Esophagus (tissue), 2 donors: Measurements from ENCODE around the gene NOP14. TPM values are rescaled to one million over a fixed set of nuclear protein-coding genes. Genes with fewer than 3 reads are reported as not detected.
"Not testable (repeated sequence)": the region's sequence is repeated elsewhere in the genome, so short reads cannot be mapped to it uniquely, and the experiment has no call there.

Source experiments
- H3K27ac ChIP-seq, 2 donors: one replicate each; pipeline ENCODE4 v1.5.1; 2013; ENCODE audit warnings: low read depth in 2 of 2, mild to moderate bottlenecking in 2 of 2, inconsistent platforms in 1 of 2, low read length in 1 of 2, moderate library complexity in 1 of 2
- H3K27me3 ChIP-seq, 2 donors: one replicate each; pipeline ENCODE4 v1.6.1; 2013; ENCODE audit warnings: low read length in 2 of 2, control low read depth in 1 of 2, mild to moderate bottlenecking in 1 of 2; ENCODE audit not compliant: insufficient read depth in 2 of 2, control insufficient read depth in 1 of 2
- H3K36me3 ChIP-seq, 2 donors: one replicate each; pipeline ENCODE4 v1.6.1; 2013; ENCODE audit warnings: low read length in 1 of 2; ENCODE audit not compliant: control insufficient read depth in 2 of 2, insufficient read depth in 2 of 2
- H3K4me1 ChIP-seq, 2 donors: one replicate each; pipeline ENCODE4 v1.6.1; 2013; ENCODE audit warnings: low read length in 1 of 2; ENCODE audit not compliant: control insufficient read depth in 2 of 2, insufficient read depth in 2 of 2
- H3K4me3 ChIP-seq, 2 donors: one replicate each; pipeline ENCODE4 v1.5.1; 2013; ENCODE audit warnings: low read length in 2 of 2, mild to moderate bottlenecking in 2 of 2, low read depth in 1 of 2, moderate library complexity in 1 of 2
- H3K9me3 ChIP-seq, 2 donors: one replicate each; pipeline ENCODE4 v1.6.1; 2013; ENCODE audit warnings: mild to moderate bottlenecking in 2 of 2, low read depth in 1 of 2, low read length in 1 of 2, moderate library complexity in 1 of 2; ENCODE audit not compliant: control insufficient read depth in 2 of 2, insufficient read depth in 1 of 2
- WGBS, 2 donors: extraction: QIAGEN DNeasy Blood & Tissue Kit; methylation state at CpG; one replicate each; pipeline ENCODE4 v1.1.7; 2013; 5-methylcytosine and 5-hydroxymethylcytosine counted together
- polyA plus RNA-seq, 2 donors: library from polyadenylated mRNA; stranded (reverse); fragments of 200-250 nt; gene quantifications; one replicate each; pipeline ENCODE4 v1.2.3, GENCODE V29; 2013
- donor health status: healthy with polysubstance abuse.
- donor health status: Bipolar disorder and iron deficiency.

The NOP14 gene
- polyA plus RNA-seq, 2 donors, result 11.9 to 15.1 TPM

DNA sequence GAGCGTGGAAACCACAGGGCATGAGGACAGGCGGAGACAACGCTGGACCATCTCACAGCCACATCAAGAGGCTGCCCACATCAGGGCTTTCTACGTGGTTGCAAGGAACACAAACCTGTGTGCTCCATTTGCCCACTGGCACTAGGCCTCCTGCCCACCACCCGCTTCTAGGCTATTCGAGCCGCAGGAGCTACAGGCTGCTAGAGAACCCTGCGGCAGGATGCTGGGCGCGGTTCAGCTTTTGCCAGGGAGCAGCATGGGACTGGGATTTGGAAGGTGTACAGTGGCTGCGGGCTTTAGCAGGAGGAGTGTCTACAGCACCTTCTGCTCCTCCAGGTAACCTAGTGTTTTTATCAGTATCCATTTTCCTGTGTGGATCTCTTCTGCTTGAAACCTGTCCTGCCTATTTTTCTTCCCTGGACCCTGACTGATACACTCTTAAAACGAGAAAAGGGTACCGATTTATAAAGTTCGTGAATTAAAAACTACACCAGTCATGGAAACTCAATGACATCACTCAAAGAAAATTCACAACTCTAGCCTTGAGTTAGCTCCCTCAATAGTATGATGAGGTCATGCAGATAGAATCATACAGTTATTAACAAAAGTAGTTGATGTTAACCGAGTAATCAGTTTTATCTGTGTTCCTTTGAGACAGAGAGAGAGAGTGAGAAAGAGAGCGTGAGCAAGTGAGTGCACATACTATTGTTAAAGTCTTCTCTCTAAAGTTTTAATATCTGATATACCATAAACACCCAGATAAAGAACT, 12.8 kb downstream of the NOP14 start:
- Histone ChIP-seq H3K27ac (no peak overlapping the region), H3K9me3 (no peaks in the 10 kb centered on the region), H3K27me3 (no peaks in the 10 kb centered on the region), H3K4me3 (no peak overlapping the region), H3K4me1 (no peaks in the 10 kb centered on the region), H3K36me3 (peaks cover 39 to 62% of the 10 kb centered on the region in 2 donors)
- 89 to 93% methylated on average over 16 of the region's 16 CpGs for WGBS, 2 donors

DNA sequence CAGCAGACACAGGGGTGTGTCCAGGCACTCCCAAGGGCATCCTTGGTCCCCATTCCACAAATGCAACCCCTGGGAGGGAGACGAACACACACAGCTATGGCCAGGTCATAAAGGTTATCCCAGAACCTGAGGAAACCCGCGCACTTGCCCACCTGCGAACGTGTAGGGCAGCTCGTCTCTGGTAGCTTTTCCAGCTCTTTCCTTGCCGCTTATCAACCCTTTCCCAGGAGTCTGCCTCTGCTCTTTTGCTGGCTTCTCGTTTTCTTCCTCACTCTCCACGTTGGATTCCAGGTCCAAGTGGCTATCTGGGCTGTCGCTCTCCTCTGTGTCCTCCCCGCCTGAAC, 13.5 kb downstream of the NOP14 start:
- 91 to 94% methylated on average over 11 of the region's 11 CpGs for WGBS, 2 donors
- H3K27me3 ChIP-seq, result no peaks in the 10 kb centered on the region
- no peaks in the 10 kb centered on the region for H3K9me3 ChIP-seq
- H3K4me3 ChIP-seq, result no peak overlapping the region
- H3K36me3 ChIP-seq, result peaks cover 44 to 63% of the 10 kb centered on the region in 2 donors
- no peaks in the 10 kb centered on the region for H3K4me1 ChIP-seq
- no peak overlapping the region for H3K27ac ChIP-seq

GRCh38 chr4:2948895-2949781, 14.1 kb downstream of the NOP14 start:
- peaks cover 44 to 59% of the 10 kb centered on the region in 2 donors for H3K36me3 ChIP-seq
- no peaks in the 10 kb centered on the region for H3K4me1 ChIP-seq
- H3K9me3 ChIP-seq, result no peaks in the 10 kb centered on the region
- H3K4me3 ChIP-seq, result no peak overlapping the region
- WGBS, 2 donors, result 87 to 89% methylated on average over 14 of the region's 14 CpGs
- H3K27me3 ChIP-seq, result no peaks in the 10 kb centered on the region
- H3K27ac ChIP-seq, result no peak overlapping the region

DNA sequence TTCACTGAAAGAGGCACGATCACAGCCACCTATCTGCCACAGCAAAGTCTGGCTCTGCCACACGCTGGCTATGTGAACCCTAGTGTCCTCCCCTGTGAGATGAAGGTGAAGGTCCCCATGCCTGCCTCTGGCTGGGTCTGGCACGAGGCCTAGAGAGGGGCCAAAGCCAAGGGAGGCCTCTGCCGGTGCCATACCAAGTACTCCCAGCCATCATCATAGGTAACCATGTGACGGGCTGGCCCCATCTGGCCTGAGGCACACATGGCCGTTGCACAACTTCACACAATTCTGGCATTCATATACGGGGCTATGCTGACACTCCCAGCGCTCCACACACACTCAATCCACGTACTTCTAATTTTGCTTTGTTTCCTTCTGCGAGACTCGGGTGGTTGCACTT, 15.3 kb downstream of the NOP14 start:
- 74 to 75% methylated on average over 11 of the region's 11 CpGs for WGBS, 2 donors
- Histone ChIP-seq H3K36me3 (peaks cover 37 to 61% of the 10 kb centered on the region in 2 donors), H3K27ac (no peak overlapping the region), H3K27me3 (no peaks in the 10 kb centered on the region), H3K4me1 (peaks cover 0 to 3% of the 10 kb centered on the region in 2 donors), H3K4me3 (no peak overlapping the region), H3K9me3 (no peaks in the 10 kb centered on the region)

DNA sequence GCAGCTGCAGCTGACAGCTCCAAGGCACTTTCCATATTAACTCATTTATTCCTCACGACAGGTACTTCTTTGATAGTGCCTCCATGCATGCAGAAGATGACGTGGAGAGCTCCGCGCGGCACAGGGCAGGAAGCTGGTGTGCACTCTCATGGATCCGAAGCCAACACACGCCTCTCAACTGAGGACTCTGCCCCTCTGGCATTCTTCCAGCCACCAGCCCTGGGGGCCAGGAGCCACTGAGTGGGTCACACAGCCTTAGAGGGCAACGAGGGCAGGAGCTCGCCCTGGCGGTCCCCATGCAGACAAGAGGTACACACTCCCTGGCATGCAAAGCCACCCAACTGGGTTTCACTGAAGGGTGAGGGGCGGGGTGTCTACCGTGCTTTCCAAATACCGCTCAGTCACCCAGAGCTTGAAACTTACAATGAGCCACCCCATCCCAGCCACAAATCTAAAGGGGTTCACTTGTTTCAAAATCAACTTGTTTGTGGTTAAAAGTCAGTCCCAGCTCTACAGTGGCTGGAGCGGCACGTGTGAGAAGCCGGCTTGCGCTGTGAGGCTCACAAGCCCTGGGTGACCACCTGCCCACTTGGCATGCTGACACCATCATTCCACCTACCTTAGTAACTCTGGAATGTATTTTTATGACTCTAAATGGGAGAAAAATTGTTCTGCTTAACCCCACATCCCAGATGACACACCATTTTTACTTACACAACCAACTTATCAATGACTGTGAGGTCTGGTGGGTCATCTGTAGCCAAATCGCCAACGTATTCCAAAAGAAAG, 16.2 kb downstream of the NOP14 start:
- Histone ChIP-seq H3K27me3 (no peaks in the 10 kb centered on the region), H3K4me1 (peaks cover 0 to 8% of the 10 kb centered on the region in 2 donors), H3K4me3 (no peak overlapping the region), H3K27ac (no peak overlapping the region), H3K36me3 (peaks cover 34 to 65% of the 10 kb centered on the region in 2 donors), H3K9me3 (no peaks in the 10 kb centered on the region)
- WGBS, 2 donors, result 84 to 91% methylated on average over 19 of the region's 19 CpGs

GRCh38 chr4:2945619-2946604, 17.3 kb downstream of the NOP14 start:
- H3K36me3 ChIP-seq, result peaks cover 32 to 68% of the 10 kb centered on the region in 2 donors
- not testable (repeated sequence) for H3K4me3 ChIP-seq, H3K9me3 ChIP-seq, H3K27me3 ChIP-seq, H3K4me1 ChIP-seq, H3K27ac ChIP-seq
- WGBS, 2 donors, result 89 to 90% methylated on average over 27 to 28 of the region's 30 CpGs

GRCh38 chr4:2944586-2945526, 18.4 kb downstream of the NOP14 start:
- no peak overlapping the region for H3K27ac ChIP-seq
- peaks cover 31 to 74% of the 10 kb centered on the region in 2 donors for H3K36me3 ChIP-seq
- WGBS, 2 donors, result 87 to 89% methylated on average over 30 of the region's 30 CpGs
- no peak overlapping the region for H3K4me3 ChIP-seq
- peaks cover 0 to 11% of the 10 kb centered on the region in 2 donors for H3K4me1 ChIP-seq
- H3K9me3 ChIP-seq, result no peaks in the 10 kb centered on the region
- no peaks in the 10 kb centered on the region for H3K27me3 ChIP-seq

DNA sequence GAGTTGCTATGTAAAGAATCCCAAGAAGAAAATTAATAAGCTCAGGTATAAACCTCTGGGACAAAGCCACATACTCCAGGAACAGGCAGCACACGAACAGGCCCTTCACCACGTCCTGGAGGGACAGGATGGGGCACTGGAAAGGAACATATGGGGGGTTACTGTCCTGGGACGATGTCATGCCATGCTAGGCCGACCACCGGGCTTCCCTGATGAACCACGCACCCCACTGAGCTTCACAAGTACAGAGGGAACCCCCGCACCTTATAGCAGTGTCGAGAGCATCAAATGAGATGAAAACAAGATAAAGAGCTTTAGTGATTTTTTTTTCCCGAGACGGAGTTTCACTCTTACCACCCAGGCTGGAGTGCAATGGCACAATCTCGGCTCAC, 19.1 kb downstream of the NOP14 start:
- Histone ChIP-seq H3K9me3 (no peaks in the 10 kb centered on the region), H3K4me3 (no peak overlapping the region), H3K36me3 (peaks cover 30 to 75% of the 10 kb centered on the region in 2 donors), H3K27me3 (no peaks in the 10 kb centered on the region), H3K4me1 (peaks cover 0 to 11% of the 10 kb centered on the region in 2 donors), H3K27ac (no peak overlapping the region)
- WGBS, 2 donors, result 86 to 87% methylated on average over 11 of the region's 11 CpGs
